ENCODE results near the gene METRNL.

METRNL gene

DNA sequence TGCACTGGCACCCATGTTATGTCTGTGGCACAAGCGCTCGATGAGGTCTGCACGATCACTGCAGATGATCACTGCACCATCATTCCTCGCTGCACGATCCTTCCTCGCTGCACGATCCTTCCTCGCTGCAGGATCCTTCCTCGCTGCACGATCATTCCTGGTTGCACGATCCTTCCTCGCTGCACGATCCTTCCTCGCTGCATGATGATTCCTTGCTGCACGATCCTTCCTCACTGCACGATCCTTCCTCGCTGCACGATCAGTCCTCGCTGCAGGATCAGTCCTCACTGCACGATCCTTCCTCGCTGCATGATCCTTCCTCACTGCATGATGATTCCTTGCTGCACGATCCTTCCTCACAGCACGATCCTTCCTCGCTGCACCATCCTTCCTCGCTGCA is 29.3 kb downstream of the METRNL start:
- ChIA-PET CTCF (no interaction called here), POLR2A (no interaction called here)
- DNase-seq (ENCODE audit: extremely low spot score), result no peak
- TF ChIP-seq, protein P1, sequence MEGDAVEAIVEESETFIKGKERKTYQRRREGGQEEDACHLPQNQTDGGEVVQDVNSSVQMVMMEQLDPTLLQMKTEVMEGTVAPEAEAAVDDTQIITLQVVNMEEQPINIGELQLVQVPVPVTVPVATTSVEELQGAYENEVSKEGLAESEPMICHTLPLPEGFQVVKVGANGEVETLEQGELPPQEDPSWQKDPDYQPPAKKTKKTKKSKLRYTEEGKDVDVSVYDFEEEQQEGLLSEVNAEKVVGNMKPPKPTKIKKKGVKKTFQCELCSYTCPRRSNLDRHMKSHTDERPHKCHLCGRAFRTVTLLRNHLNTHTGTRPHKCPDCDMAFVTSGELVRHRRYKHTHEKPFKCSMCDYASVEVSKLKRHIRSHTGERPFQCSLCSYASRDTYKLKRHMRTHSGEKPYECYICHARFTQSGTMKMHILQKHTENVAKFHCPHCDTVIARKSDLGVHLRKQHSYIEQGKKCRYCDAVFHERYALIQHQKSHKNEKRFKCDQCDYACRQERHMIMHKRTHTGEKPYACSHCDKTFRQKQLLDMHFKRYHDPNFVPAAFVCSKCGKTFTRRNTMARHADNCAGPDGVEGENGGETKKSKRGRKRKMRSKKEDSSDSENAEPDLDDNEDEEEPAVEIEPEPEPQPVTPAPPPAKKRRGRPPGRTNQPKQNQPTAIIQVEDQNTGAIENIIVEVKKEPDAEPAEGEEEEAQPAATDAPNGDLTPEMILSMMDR (IDR thresholded peaks at IDR 0.05; ENCODE audit: control extremely low read depth, extremely low read depth, low read depth, missing control alignments), result no peak

DNA sequence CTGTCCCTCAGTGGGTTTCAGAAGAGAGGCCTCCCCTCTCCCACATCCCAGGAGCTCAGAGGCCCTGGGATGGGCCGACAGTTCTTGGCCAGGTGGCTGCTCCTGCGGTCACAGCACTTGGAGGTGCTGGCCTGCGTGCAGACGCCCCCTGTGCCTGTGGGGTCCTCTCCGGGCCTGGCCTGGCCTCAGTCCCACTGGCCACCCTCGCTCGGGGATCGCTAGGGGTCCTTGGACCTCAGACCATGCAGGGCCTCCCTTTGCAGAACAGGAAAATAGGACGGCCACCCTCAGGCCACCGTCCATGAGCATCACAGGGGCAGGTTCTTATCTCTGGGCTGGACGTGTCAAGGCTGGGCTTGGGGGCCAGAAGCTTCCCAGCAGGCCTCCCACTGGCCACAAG is 30.0 kb downstream of the METRNL start:
- DNase-seq (ENCODE audit: extremely low spot score), result no peak
- ChIA-PET CTCF (no interaction called here), POLR2A (no interaction called here)
- TF ChIP-seq, protein P1 (IDR thresholded peaks at IDR 0.05; ENCODE audit: control extremely low read depth, extremely low read depth, low read depth, missing control alignments), result no peak

DNA sequence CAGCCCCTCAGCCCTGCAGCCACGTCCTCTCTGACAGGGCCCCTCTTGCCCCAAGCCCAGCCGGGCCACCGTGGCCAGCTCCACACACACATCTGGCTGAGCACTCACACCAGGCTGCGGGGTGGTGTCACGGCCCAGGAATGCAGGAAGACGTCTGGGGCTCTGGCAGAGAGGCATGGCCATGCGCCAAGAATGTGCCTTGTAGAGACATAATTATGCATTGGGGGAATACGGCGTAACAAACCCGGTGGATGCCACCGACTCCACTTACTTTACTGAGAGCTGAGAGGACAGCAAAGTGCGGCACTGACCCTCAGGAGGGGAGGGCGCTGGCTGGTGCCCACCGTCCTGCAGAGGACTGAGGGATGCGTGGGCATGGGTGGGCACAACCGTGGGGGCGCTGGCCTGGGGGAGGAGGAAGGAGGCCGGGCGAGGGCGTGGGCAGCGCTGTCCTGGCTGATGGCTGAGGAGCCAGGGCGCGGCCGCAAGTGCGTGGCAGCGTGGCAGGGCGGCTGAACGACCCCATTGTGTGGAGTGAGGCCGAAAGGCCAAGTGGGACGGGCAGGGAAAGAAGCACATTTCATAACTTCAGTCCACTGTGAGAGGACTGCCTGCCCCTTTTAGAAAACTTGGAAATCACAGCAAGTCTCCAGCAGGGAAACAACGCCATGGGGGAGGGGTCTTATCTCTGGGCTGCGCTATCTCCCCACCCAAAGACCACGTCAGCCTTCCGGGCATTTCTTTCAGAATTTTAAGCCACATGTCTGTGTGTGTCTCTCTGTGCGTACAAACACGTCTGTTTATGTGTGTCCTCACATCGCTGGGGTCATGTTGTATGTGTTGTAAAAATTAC is 30.6 kb downstream of the METRNL start:
- TF ChIP-seq, protein P1 (IDR thresholded peaks at IDR 0.05; ENCODE audit: control extremely low read depth, extremely low read depth, low read depth, missing control alignments), result no peak
- ChIA-PET POLR2A (no interaction called here), CTCF (no interaction called here)
- DNase-seq (ENCODE audit: extremely low spot score), result no peak

DNA sequence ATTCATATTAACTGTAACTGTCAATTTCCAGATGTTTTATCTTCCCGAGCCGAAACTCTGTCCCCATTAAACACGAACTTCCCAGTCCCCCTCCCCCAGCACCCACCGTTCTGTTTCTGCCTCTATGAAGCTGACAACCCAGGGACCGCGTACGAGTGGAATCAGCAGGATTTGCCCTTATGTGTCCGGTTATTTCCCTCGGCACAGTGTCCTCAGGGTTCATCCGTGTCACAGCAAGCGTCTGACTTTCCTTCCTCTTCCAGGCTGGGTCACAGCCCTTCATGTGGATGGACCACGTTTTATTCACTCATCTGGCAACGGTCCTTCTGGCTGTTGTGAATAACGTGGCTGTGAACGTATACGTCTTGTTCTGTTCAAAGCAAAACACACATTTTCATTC is 31.3 kb downstream of the METRNL start:
- CTCF ChIA-PET, result no interaction called here
- POLR2A ChIA-PET, result no interaction called here
- TF ChIP-seq, protein P1 (IDR thresholded peaks at IDR 0.05; ENCODE audit: control extremely low read depth, extremely low read depth, low read depth, missing control alignments), result no peak
- DNase-seq (ENCODE audit: extremely low spot score), result no peak

DNA sequence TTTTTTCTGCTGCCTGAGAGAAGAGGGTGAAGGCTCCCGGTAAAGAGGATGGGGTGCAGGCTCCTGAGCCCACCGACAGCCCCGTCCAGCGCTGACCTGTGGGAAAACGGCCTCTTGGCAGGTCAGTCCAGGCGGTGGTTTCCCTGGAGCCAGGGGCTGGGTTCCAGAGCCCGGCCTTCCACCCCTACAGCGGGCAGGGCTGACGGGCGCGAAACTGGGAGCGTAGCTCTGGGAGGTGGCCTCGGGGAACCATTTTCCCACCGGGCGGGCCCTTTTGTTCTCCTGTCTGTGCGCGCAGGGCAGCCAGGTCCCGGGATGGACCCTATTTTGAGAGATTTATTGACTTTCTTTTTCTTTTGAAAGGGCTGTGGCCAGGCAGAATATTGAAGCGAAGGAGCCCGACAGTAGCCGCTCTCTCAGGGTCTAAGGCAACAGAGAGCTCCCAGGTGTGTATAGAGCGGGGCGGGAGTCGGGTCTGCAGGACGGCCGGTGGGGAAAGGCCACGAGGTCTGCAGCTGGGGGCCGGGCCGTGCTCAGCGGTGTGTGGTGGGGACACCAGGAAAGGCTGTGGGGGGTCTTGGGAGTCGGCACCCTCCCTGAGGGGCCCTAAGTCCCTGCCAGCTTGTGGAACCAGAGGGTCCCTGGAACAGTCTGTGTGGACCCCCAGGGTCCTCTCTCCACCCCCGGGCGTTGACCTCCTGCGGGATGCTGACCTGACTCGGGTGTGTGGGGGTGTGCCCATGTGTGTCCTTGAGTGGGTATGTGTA is 32.3 kb downstream of the METRNL start:
- no peak for DNase-seq (ENCODE audit: extremely low spot score)
- ChIA-PET POLR2A (no interaction called here), CTCF (no interaction called here)
- TF ChIP-seq, protein P1 (IDR thresholded peaks at IDR 0.05; ENCODE audit: control extremely low read depth, extremely low read depth, low read depth, missing control alignments), result no peak

DNA sequence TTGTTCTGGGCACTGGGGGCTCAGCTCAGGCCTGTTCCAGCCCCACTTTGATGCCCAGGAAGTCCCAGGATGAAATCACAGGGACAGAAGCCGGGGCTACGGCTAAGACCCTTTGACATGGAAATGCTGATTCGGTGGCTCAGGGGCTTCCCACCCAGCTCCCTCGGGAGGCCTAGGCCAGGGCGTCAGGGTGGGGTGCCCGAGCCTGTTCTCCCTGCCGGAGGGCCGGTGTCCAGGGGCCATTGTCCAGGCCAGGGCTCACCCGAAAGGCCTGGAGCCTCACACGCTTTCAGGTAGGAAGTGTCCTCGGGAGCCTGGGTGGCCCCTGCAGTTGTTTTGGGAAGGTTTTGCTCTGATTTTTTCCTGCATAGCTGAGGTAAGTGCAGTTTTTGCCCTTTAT is 34.0 kb downstream of the METRNL start:
- ChIA-PET POLR2A (no interaction called here), CTCF (no interaction called here)
- no peak for DNase-seq (ENCODE audit: extremely low spot score)
- TF ChIP-seq, protein P1 (IDR thresholded peaks at IDR 0.05; ENCODE audit: control extremely low read depth, extremely low read depth, low read depth, missing control alignments), result no peak

Measured in GM10248 (cell line).